Measurements from ENCODE around the gene ZNF784.

Gene ZNF784

DNA sequence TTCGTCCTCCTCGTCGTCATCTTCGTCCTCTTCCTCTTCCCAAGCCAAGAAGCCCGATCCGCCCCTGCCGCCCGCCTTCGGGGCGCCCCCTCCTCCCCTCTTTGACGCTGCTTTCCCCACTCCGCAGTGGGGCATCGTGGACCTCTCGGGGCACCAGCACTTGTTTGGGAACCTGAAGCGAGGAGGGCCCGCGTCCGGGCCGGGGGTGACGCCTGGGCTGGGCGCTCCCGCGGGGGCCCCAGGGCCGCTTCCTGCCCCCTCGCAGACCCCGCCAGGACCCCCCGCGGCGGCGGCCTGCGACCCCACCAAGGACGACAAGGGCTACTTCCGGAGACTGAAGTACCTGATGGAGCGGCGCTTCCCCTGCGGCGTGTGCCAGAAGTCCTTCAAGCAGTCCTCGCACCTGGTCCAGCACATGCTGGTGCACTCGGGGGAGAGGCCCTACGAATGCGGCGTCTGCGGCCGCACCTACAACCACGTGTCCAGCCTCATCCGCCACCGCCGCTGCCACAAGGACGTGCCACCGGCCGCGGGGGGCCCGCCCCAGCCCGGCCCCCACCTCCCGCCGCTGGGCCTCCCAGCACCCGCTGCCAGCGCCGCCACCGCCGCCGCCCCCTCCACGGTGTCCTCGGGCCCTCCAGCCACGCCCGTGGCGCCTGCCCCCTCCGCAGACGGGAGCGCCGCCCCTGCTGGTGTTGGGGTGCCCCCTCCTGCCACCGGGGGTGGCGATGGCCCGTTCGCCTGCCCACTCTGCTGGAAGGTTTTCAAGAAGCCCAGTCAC is 10.2 kb downstream of the ZNF784 start:
- ChIA-PET POLR2A (no interaction called here), CTCF (interaction anchor here (0.6 kb wide), 1 partner anchor 10 kb away, joined by 4 read pairs; no protein-coding TSS in a partner anchor)
- TF ChIP-seq, protein P1, sequence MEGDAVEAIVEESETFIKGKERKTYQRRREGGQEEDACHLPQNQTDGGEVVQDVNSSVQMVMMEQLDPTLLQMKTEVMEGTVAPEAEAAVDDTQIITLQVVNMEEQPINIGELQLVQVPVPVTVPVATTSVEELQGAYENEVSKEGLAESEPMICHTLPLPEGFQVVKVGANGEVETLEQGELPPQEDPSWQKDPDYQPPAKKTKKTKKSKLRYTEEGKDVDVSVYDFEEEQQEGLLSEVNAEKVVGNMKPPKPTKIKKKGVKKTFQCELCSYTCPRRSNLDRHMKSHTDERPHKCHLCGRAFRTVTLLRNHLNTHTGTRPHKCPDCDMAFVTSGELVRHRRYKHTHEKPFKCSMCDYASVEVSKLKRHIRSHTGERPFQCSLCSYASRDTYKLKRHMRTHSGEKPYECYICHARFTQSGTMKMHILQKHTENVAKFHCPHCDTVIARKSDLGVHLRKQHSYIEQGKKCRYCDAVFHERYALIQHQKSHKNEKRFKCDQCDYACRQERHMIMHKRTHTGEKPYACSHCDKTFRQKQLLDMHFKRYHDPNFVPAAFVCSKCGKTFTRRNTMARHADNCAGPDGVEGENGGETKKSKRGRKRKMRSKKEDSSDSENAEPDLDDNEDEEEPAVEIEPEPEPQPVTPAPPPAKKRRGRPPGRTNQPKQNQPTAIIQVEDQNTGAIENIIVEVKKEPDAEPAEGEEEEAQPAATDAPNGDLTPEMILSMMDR (IDR thresholded peaks at IDR 0.05; ENCODE audit: insufficient read depth, low read length, missing control alignments): no peak
- DNase-seq (ENCODE audit: low read depth, low spot score): no peak
- no peak overlapping the region for H3K4me3 ChIP-seq (ENCODE audit: low read depth, low read length)

DNA sequence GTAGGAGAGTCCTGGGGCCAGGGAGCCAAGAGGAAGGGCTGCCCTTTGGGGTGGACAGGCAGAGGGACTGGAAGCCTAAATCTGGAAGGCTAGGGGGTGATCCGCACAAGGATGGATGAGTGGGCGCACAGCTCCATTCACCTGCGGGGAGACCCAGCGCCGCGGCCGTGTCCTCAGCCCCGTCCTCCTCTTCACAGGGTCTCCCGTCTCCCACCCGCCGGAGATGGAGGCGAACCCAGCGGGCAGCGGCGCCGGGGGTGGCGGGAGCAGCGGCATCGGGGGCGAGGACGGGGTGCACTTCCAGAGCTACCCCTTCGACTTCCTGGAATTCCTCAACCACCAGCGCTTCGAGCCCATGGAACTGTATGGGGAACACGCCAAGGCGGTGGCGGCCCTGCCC is 11.0 kb downstream of the ZNF784 start:
- TF ChIP-seq, protein P1 (IDR thresholded peaks at IDR 0.05; ENCODE audit: insufficient read depth, low read length, missing control alignments): no peak
- DNase-seq (ENCODE audit: low read depth, low spot score): no peak
- no peak overlapping the region for H3K4me3 ChIP-seq (ENCODE audit: low read depth, low read length)
- POLR2A ChIA-PET: no interaction called here
- CTCF ChIA-PET: interaction anchor here (0.6 kb wide), 1 partner anchor 9 kb away, joined by 4 read pairs; no protein-coding TSS in a partner anchor

DNA sequence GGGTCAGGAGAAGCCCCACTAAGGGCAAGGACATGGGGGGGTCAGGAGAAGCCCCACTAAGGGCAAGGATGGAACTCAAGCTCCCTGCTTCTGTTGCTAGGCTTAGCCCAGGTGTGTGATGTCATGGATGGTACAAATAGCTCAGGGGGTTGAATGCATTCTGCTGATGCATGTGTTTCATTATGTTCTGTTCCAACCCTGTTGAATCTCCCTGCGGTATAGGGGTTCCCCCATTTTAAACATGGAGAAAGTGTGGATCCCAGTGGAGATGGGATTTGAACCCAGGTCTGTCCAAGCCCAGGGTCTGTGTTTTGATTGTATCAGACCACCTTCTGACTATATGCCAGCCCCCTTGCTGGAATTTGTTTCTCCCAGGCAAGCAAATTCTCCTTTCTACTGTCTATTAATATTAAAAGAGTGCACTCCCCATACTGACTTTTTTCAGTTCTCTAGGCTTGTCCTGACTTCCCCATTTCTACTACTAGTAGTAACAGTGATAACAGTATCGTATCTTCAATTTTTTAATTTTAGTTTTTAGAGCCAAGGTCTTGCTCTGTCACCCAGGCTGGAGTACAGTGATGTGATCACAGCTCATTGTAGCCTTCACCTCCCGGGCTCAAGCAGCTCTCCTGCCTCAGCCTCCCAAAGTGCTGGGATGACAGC is 12.3 kb downstream of the ZNF784 start:
- H3K4me3 ChIP-seq (ENCODE audit: low read depth, low read length): no peak overlapping the region
- ChIA-PET POLR2A (interaction anchor here (1.1 to 1.2 kb wide), 2 partner anchors 12 to 42 kb away, joined by 3 to 4 read pairs; partner anchors contain the start of gene ZNF784), CTCF (interaction anchor here (0.9 to 2.7 kb wide), 4 partner anchors 11 to 108 kb away, joined by 3 to 13 read pairs (median 11); partner anchors contain the start of gene ZNF784)
- no peak for DNase-seq (ENCODE audit: low read depth, low spot score)
- TF ChIP-seq, protein P1 (IDR thresholded peaks at IDR 0.05; ENCODE audit: insufficient read depth, low read length, missing control alignments): no peak

DNA sequence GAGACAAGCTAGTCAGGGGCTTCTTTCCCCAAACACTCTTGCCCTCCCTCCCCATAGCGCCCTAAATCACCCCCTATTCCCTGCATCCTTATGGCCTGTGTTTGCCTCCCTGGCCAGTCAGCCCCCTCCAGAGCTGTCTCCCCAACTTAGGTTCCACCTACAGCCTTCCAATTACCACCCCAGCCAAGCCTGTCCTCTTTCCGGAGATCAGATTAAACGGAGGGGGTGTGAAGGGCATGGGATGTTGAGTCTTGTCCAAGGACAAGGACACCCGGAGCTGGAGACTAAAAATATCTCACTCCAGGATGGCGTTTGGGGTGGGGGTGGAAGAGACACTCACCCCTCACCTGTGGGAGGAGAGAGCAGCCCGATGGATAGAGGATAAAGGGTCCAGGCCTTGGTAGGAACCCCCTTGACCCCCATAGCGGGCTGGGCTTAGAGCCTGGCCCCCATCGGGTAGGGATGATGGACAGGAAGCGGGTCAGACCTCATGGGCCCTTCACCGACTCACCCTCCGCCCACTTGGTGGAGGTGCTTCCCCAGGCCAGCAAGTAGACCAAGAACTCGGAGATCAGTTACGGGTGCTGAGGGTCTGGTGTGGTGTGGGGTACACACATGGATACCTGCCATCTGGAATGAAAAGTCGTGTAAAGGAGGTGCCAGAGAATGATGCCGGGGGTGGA is 12.9 kb downstream of the ZNF784 start:
- ChIA-PET CTCF (interaction anchor here (2.1 to 2.7 kb wide), 3 partner anchors 12 to 107 kb away, joined by 10 to 13 read pairs (median 12); partner anchors contain the start of gene ZNF784), POLR2A (interaction anchor here (1.2 kb wide), 1 partner anchor 13 kb away, joined by 4 read pairs; the partner anchor contains the start of gene ZNF784)
- TF ChIP-seq, protein P1 (IDR thresholded peaks at IDR 0.05; ENCODE audit: insufficient read depth, low read length, missing control alignments): no peak
- no peak for DNase-seq (ENCODE audit: low read depth, low spot score)
- H3K4me3 ChIP-seq (ENCODE audit: low read depth, low read length): no peak overlapping the region

DNA sequence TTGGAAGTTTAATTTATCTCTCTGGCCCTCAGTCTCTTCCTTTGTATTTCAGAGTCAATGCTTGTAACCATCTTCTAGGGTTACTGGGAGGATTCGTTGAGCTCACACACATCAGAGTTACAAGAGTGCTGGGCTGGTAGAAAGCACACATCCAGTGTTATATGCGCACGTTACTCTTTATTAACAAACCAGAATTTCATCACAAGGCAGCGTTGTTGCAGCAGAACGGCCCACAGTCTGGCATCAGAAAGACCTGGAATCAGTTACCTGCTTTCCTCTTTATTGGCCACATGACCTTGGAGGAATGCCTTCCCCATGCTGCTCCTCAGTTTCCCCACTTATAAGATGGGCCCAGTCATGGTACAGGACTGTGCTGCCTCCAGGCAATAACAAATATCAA is 15.0 kb downstream of the ZNF784 start:
- TF ChIP-seq, protein P1 (IDR thresholded peaks at IDR 0.05; ENCODE audit: insufficient read depth, low read length, missing control alignments): no peak
- no peak overlapping the region for H3K4me3 ChIP-seq (ENCODE audit: low read depth, low read length)
- no peak for DNase-seq (ENCODE audit: low read depth, low spot score)
- CTCF ChIA-PET: interaction anchor here (1.0 to 2.7 kb wide), 2 partner anchors 14 to 469 kb away, joined by 3 to 10 read pairs; partner anchors contain the start of gene ZNF784
- POLR2A ChIA-PET: no interaction called here
